ENCODE results near the gene PSTPIP1.

DNA sequence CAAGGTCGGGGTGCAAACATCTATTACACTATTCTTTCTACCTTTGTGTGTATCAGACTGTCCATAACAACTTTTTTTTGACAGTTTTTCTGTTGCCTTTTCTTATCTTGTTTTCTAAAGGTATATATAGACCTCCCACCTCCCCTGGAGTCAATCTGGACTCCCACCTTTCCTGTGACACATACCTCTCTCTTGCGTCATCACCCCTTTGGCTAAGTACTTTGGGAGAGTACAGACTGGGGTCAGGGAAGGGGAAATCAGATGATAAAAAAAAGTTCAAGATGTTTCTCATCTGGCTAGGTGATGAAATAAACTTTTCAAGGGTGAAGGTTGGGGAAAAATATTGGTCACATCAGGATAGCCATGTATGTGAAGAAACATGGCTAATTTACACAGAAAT is 58.8 kb downstream of the PSTPIP1 start:
- TF ChIP-seq, protein P1, sequence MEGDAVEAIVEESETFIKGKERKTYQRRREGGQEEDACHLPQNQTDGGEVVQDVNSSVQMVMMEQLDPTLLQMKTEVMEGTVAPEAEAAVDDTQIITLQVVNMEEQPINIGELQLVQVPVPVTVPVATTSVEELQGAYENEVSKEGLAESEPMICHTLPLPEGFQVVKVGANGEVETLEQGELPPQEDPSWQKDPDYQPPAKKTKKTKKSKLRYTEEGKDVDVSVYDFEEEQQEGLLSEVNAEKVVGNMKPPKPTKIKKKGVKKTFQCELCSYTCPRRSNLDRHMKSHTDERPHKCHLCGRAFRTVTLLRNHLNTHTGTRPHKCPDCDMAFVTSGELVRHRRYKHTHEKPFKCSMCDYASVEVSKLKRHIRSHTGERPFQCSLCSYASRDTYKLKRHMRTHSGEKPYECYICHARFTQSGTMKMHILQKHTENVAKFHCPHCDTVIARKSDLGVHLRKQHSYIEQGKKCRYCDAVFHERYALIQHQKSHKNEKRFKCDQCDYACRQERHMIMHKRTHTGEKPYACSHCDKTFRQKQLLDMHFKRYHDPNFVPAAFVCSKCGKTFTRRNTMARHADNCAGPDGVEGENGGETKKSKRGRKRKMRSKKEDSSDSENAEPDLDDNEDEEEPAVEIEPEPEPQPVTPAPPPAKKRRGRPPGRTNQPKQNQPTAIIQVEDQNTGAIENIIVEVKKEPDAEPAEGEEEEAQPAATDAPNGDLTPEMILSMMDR (IDR thresholded peaks at IDR 0.05), result no peak
- no peak for TF ChIP-seq POLR2A (IDR thresholded peaks at IDR 0.05)

Measured in lower leg skin (tissue), 3 donors.